ENCODE data around the gene KIF4A.

Gene KIF4A

DNA sequence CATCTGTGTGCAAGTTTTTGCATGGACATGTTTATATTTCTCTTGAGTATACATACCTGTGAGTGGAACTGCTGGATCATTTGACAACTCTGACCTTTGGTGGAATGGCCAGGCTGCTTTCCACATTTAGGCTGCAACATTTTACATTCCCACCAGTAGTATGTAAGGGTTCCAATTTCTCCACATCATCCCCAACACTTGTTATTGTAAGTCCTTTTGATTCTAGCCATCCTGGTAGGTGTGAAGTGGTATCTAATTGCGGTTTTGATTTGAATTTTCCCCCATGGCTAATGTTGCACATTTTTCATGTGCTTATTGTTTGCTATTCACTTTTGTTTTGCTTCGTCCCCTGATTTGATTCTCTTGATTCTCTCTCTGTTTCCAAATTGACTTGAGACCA, 171.1 kb downstream of the KIF4A start:
- Histone ChIP-seq H3K4me1 (ENCODE audit: control insufficient read depth, insufficient read depth, low read length, poor library complexity, severe bottlenecking) (peaks cover 4% of the 10 kb centered on the region), H3K27me3 (replicated peaks; ENCODE audit: control insufficient read depth, insufficient read depth, low read length, poor library complexity, severe bottlenecking) (no peaks in the 10 kb centered on the region), H3K27ac (ENCODE audit: insufficient read depth, low read length, poor library complexity, severe bottlenecking) (no peak overlapping the region), H3K36me3 (ENCODE audit: control insufficient read depth, insufficient read depth, low read length) (peaks cover 3% of the 10 kb centered on the region), H3K9me3 (ENCODE audit: control insufficient read depth, low read length) (no peaks in the 10 kb centered on the region), H3K4me3 (ENCODE audit: insufficient read depth, low read depth, low read length, poor library complexity, severe bottlenecking) (no peak overlapping the region)
- DNase-seq: no peak

DNA sequence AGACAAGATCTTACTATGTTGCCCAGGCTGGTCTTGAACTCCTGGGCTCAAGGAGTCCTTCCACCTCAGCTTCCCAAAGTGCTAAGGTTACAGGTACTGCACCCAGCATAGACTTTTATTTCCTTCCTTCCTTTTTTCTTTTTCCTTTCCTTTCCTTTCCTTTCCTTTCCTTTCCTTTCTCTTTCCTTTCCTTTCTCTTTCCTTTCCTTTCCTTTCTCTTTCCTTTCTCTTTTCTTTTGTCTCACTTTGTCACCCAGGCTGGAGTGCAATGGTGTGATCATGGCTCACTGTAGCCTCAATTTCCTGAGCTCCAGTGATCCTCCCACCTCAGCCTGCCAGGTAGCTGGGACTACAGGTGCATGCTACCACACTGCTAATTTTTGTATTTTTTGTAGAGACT, 174.1 kb downstream of the KIF4A start:
- Histone ChIP-seq H3K27me3 (replicated peaks; ENCODE audit: control insufficient read depth, insufficient read depth, low read length, poor library complexity, severe bottlenecking) (no peaks in the 10 kb centered on the region), H3K27ac (ENCODE audit: insufficient read depth, low read length, poor library complexity, severe bottlenecking) (no peak overlapping the region), H3K4me3 (ENCODE audit: insufficient read depth, low read depth, low read length, poor library complexity, severe bottlenecking) (no peak overlapping the region), H3K36me3 (ENCODE audit: control insufficient read depth, insufficient read depth, low read length) (peaks cover 3% of the 10 kb centered on the region), H3K4me1 (ENCODE audit: control insufficient read depth, insufficient read depth, low read length, poor library complexity, severe bottlenecking) (no peaks in the 10 kb centered on the region), H3K9me3 (ENCODE audit: control insufficient read depth, low read length) (no peaks in the 10 kb centered on the region)
- DNase-seq: no peak

DNA sequence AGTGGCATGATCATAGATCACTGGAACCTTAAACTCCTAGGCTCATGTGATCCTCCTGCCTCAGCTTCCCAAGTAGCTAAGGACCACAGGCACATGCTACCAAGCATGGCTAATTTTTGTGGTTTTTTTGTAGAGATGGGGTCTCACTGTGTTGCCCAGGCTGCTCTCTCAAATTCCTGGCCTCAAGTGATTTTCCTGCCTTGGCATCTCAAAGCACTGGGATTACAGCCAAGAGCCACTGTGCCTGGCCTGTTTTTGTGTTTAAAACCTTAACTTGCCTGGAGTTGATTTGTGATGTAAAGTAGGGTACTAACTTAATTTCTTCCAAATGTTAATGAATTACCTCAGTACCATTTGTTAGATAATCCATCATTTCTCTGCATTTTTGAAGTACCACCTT, 177.1 kb downstream of the KIF4A start:
- Histone ChIP-seq H3K9me3 (ENCODE audit: control insufficient read depth, low read length) (no peaks in the 10 kb centered on the region), H3K4me3 (ENCODE audit: insufficient read depth, low read depth, low read length, poor library complexity, severe bottlenecking) (no peak overlapping the region), H3K27ac (ENCODE audit: insufficient read depth, low read length, poor library complexity, severe bottlenecking) (no peak overlapping the region), H3K27me3 (replicated peaks; ENCODE audit: control insufficient read depth, insufficient read depth, low read length, poor library complexity, severe bottlenecking) (no peaks in the 10 kb centered on the region), H3K36me3 (ENCODE audit: control insufficient read depth, insufficient read depth, low read length) (no peaks in the 10 kb centered on the region), H3K4me1 (ENCODE audit: control insufficient read depth, insufficient read depth, low read length, poor library complexity, severe bottlenecking) (no peaks in the 10 kb centered on the region)
- DNase-seq: no peak

DNA sequence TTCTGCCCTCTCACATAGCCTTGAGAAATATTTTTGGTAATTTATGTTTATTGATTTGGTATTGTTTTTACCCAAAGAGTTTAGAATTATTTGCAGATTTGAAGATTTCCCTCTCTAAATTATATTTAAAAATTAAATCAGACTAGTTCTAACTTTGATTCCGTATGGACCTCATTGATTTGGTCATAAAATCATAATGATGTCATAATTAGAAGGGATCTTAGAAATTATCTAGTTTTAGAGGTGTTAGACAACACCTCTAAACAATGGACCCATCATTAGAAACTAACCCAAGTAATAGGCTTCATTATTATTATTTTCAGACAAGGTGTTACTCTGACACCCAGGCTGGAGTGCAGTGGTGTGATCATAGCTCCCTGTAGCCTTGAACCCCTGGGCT, 178.8 kb downstream of the KIF4A start:
- no peak overlapping the region for H3K4me3 ChIP-seq (ENCODE audit: insufficient read depth, low read depth, low read length, poor library complexity, severe bottlenecking)
- H3K27me3 ChIP-seq (replicated peaks; ENCODE audit: control insufficient read depth, insufficient read depth, low read length, poor library complexity, severe bottlenecking): no peaks in the 10 kb centered on the region
- DNase-seq: no peak
- H3K27ac ChIP-seq (ENCODE audit: insufficient read depth, low read length, poor library complexity, severe bottlenecking): no peak overlapping the region
- no peaks in the 10 kb centered on the region for H3K4me1 ChIP-seq (ENCODE audit: control insufficient read depth, insufficient read depth, low read length, poor library complexity, severe bottlenecking)
- no peaks in the 10 kb centered on the region for H3K36me3 ChIP-seq (ENCODE audit: control insufficient read depth, insufficient read depth, low read length)
- no peaks in the 10 kb centered on the region for H3K9me3 ChIP-seq (ENCODE audit: control insufficient read depth, low read length)
